Fibroblast of the aortic adventitia (primary cell): Measurements from ENCODE around the gene FLT1. TPM values are rescaled to one million over a fixed set of nuclear protein-coding genes. Genes with fewer than 3 reads are reported as not detected.

Experiments used
- DNase-seq: peaks from one replicate; pipeline ENCODE4 v3.0.0-alpha.2; 2010; ENCODE audit warnings: low read depth
- H3K4me3 ChIP-seq: 2 replicates; pipeline ENCODE4 v1.5.1; 2011; ENCODE audit warnings: low read depth, mild to moderate bottlenecking, control low read depth, low read length, moderate library complexity
- CTCF ChIP-seq: IDR thresholded peaks from 2 replicates; pipeline ENCODE4 v1.5.1; 2011; ENCODE audit warnings: mild to moderate bottlenecking, low read length, control low read depth, inconsistent platforms; ENCODE audit not compliant: insufficient read depth
- total RNA-seq: library from RNA; depleted of rRNA; stranded (reverse); fragments of >200 nt; gene quantifications from 2 replicates; pipeline ENCODE4 v1.2.3, GENCODE V29; 2012; ENCODE audit warnings: low replicate concordance

FLT1 gene
- total RNA-seq, 1 donor: 0.36 TPM

- no peak overlapping the region for H3K4me3 ChIP-seq
- DNase-seq: no peak
- TF ChIP-seq CTCF: no peak
Observed at GRCh38 chr13:28510542-28510941, 15.6 kb upstream of the FLT1 start.

GRCh38 chr13:28510066-28510465 is 15.1 kb upstream of the FLT1 start:
- DNase-seq: no peak
- H3K4me3 ChIP-seq: no peak overlapping the region
- no peak for TF ChIP-seq CTCF

- H3K4me3 ChIP-seq: no peak overlapping the region
- no peak for DNase-seq
- no peak for TF ChIP-seq CTCF
Observed at GRCh38 chr13:28505543-28506135, 10.7 kb upstream of the FLT1 start.

- DNase-seq: no peak
- TF ChIP-seq CTCF: no peak
- H3K4me3 ChIP-seq: no peak overlapping the region
Observed at GRCh38 chr13:28503182-28503967, 8.4 kb upstream of the FLT1 start.

GRCh38 chr13:28501547-28501946 is 6.6 kb upstream of the FLT1 start:
- no peak overlapping the region for H3K4me3 ChIP-seq
- DNase-seq: no peak
- no peak for TF ChIP-seq CTCF

GRCh38 chr13:28499609-28500008 is 4.7 kb upstream of the FLT1 start:
- no peak overlapping the region for H3K4me3 ChIP-seq
- TF ChIP-seq CTCF: no peak
- no peak for DNase-seq
